Skeletal muscle satellite cell (primary cell): Measurements from ENCODE around the gene PREX1.

Experiments used
- H3K27me3 ChIP-seq: 2 replicates; pipeline ENCODE4 v1.7.0; 2013; ENCODE audit warnings: low read length; ENCODE audit not compliant: control insufficient read depth, insufficient read depth
- H3K36me3 ChIP-seq: 2 replicates; pipeline ENCODE4 v1.7.0; 2013; ENCODE audit warnings: mild to moderate bottlenecking, control low read depth, low read length; ENCODE audit not compliant: insufficient read depth
- H3K4me1 ChIP-seq: 2 replicates; pipeline ENCODE4 v1.7.0; 2013; ENCODE audit warnings: low read length; ENCODE audit not compliant: control insufficient read depth, insufficient read depth
- H3K4me2 ChIP-seq: 2 replicates; pipeline ENCODE4 v1.7.0; 2013; ENCODE audit warnings: mild to moderate bottlenecking, low read length
- H3K4me3 ChIP-seq: 2 replicates; pipeline ENCODE4 v1.7.0; 2013; ENCODE audit warnings: low read length
- H3K9ac ChIP-seq: 2 replicates; pipeline ENCODE4 v1.7.0; 2013; ENCODE audit warnings: mild to moderate bottlenecking, low read depth, low read length, moderate library complexity
- H3K9me3 ChIP-seq: replicated peaks from 2 replicates; pipeline ENCODE4 v1.7.0; 2013; ENCODE audit warnings: mild to moderate bottlenecking, control low read depth, low read length

PREX1 gene

DNA sequence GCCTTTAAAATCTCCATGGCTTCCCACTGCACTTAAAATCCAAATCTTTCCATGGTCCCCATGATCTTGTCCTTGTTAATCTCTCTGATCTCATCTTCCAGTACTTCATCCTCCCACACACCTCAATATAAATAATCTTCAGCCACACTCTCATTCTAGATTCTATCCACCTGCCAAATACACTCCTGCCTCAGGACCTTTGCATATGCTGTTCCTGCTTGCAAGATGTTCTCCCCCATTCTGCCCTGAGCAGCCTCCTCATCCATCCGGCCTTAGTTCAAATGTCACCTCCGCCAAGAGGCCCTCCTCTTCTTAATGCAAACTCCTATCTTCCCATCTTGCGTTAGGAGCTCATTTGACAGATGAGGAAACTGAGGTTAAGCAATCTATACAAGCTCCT lies 77.4 kb downstream of the PREX1 start:
- Histone ChIP-seq H3K36me3 (no peaks in the 10 kb centered on the region), H3K4me2 (no peak overlapping the region), H3K9ac (no peak overlapping the region), H3K9me3 (no peaks in the 10 kb centered on the region), H3K4me3 (no peak overlapping the region), H3K27me3 (no peaks in the 10 kb centered on the region), H3K4me1 (no peaks in the 10 kb centered on the region)

DNA sequence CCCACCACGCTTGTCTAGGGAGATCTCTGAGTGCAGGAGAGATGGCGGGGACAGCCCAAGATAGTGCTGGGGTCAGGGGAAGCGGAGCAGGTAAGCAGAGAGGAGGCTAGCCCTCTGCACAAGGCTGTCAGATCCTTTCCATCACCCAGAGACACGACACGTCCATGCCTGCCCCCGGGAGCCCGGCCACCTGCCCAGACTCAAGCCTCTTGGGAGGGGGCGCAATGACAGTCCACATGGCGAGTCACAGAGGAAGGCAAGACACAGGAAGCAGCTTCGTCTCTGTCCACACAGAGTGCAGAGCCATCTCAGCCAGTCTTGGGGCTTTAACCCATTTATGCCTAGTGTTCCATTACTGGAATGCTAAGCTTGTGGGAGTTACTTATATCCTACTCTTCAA lies 78.4 kb downstream of the PREX1 start:
- Histone ChIP-seq H3K9me3 (no peaks in the 10 kb centered on the region), H3K9ac (no peak overlapping the region), H3K4me2 (no peak overlapping the region), H3K36me3 (no peaks in the 10 kb centered on the region), H3K27me3 (no peaks in the 10 kb centered on the region), H3K4me3 (no peak overlapping the region), H3K4me1 (no peaks in the 10 kb centered on the region)

DNA sequence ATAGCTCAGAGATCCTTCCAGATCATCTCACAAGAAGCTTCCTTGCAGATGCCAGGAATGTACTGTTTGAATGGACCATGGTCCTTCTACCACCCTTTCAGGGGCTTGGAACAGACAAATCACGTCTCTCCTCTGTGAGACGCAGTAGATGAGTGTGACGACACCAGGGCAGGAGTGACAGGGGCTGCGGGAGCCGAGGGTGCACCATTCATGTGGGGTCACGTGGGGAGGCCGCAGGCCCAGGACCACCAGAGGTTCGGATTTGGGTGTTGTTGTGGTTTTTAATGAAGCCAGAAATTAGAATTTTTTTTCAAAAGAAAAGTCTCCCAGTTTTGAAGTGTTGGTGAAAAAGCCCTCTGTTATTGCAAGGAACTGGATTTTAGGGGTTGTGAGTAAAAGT lies 79.2 kb downstream of the PREX1 start:
- H3K27me3 ChIP-seq: no peaks in the 10 kb centered on the region
- no peaks in the 10 kb centered on the region for H3K4me1 ChIP-seq
- H3K36me3 ChIP-seq: no peaks in the 10 kb centered on the region
- no peaks in the 10 kb centered on the region for H3K9me3 ChIP-seq
- H3K4me3 ChIP-seq: no peak overlapping the region
- no peak overlapping the region for H3K4me2 ChIP-seq
- no peak overlapping the region for H3K9ac ChIP-seq

DNA sequence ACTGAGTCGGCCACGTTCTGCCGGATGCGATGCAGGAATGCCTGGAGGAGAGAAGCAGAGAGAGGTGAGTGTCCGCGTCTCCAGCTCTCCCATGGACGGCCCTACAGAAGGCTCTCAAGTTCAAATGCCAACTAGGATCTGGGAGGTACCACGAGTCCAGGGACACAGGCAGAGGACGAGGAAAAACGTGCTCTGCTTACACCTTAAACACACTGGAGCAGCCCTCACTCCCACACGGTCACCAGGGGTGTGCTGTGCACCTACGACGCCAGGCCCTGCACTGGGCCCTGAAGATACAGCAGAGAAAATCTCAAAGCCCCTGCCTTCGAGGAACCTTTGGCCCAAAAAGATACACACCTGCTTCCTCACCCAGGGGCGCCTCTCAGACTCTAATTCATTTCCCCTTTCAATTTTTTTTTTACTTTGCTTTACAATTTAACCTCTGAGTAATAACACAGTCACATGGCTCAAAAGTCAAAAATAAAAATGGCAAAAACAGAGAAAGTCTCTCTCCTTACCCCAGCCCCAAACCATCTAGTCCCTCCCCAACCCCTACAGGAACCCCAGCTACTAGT lies 79.9 kb downstream of the PREX1 start:
- Histone ChIP-seq H3K36me3 (no peaks in the 10 kb centered on the region), H3K4me1 (no peaks in the 10 kb centered on the region), H3K27me3 (no peaks in the 10 kb centered on the region), H3K4me3 (no peak overlapping the region), H3K4me2 (no peak overlapping the region), H3K9me3 (no peaks in the 10 kb centered on the region), H3K9ac (no peak overlapping the region)

GRCh38 chr20:48745330-48745729 lies 82.5 kb downstream of the PREX1 start:
- Histone ChIP-seq H3K4me3 (no peak overlapping the region), H3K4me1 (no peaks in the 10 kb centered on the region), H3K4me2 (no peak overlapping the region), H3K36me3 (no peaks in the 10 kb centered on the region), H3K9ac (no peak overlapping the region), H3K27me3 (no peaks in the 10 kb centered on the region), H3K9me3 (no peaks in the 10 kb centered on the region)

DNA sequence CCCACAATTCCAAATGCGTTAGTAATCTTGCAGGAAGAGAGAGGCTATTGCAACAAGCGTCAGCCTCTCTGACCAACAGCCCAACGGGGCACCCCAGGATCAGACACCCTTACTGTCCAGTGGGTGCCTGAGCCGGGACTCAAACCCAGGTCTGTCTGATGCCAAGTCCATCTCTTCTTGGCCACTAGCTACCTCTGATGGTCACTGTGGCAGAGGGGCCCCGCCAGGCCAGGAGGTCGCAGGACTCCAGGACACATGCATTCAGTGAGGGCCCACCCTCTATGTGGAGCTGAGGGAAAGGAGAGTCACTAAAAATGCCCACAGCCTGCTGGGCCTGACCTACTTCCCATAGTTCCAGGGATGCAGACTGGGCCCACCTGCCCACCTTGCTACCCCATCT lies 83.3 kb downstream of the PREX1 start:
- H3K27me3 ChIP-seq: no peaks in the 10 kb centered on the region
- H3K4me2 ChIP-seq: no peak overlapping the region
- no peaks in the 10 kb centered on the region for H3K9me3 ChIP-seq
- no peak overlapping the region for H3K4me3 ChIP-seq
- H3K4me1 ChIP-seq: no peaks in the 10 kb centered on the region
- H3K36me3 ChIP-seq: no peaks in the 10 kb centered on the region
- H3K9ac ChIP-seq: no peak overlapping the region

DNA sequence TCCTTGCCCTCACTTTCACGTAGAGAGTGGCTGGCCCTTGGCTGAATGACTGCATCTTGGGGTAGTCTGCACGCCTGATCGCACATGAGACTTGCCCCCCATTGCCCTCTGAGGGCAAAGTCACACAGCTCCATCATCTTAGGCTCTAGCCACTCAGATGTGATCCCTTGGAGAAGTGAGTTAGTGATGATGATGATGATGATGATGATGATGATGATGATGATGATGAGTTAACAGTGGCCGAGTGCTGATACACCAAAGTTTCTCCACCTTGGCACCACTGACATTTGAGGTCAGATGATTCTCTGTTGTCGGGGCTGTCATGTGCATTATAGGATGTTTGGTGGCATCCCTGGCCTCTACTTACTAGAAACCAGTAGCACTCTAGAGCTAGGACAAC lies 84.0 kb downstream of the PREX1 start:
- H3K27me3 ChIP-seq: no peaks in the 10 kb centered on the region
- H3K9ac ChIP-seq: no peak overlapping the region
- no peak overlapping the region for H3K4me3 ChIP-seq
- H3K36me3 ChIP-seq: no peaks in the 10 kb centered on the region
- H3K4me1 ChIP-seq: no peaks in the 10 kb centered on the region
- no peaks in the 10 kb centered on the region for H3K9me3 ChIP-seq
- H3K4me2 ChIP-seq: no peak overlapping the region

DNA sequence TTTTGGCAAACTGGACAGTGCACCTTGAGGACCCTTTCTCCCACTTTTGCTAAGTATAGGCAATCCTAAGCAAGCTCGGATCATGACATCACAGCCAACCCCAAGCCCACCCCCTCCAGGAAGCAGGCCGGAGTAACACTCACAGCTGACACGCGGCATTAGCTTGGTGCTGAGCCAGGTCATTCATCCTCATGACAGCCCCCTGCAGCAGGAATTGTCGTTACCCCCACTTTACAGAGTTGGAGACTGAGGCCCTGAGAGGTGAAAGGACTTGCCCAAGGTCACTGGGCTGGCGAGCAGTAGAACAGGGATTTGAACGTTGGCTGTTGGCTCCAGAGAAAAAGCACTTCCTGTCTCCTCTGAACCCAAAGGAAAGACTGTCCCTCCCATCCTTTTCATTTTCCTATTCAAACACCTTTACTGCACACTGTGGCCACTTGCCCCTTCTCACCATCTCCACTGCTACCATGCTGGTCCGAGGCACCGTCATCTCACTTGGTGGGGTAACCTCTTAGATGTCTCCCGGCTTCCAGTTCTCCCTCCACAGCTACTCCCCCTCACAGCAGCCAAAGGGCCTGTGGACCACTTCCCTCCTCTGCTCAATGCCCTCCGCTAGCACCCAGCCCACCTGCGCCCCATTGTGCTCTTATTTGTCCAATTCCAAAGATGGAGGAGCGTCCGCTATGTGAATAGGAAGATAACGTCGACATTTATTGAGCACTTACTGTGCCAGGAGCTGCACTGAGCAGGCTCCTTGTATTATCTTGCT lies 84.7 kb downstream of the PREX1 start:
- Histone ChIP-seq H3K4me2 (no peak overlapping the region), H3K9ac (no peak overlapping the region), H3K36me3 (no peaks in the 10 kb centered on the region), H3K4me3 (no peak overlapping the region), H3K27me3 (no peaks in the 10 kb centered on the region), H3K4me1 (no peaks in the 10 kb centered on the region), H3K9me3 (no peaks in the 10 kb centered on the region)

GRCh38 chr20:48742233-48742632 lies 85.6 kb downstream of the PREX1 start:
- H3K36me3 ChIP-seq: no peaks in the 10 kb centered on the region
- H3K27me3 ChIP-seq: no peaks in the 10 kb centered on the region
- H3K4me3 ChIP-seq: no peak overlapping the region
- no peaks in the 10 kb centered on the region for H3K9me3 ChIP-seq
- no peaks in the 10 kb centered on the region for H3K4me1 ChIP-seq
- no peak overlapping the region for H3K9ac ChIP-seq
- H3K4me2 ChIP-seq: no peak overlapping the region

DNA sequence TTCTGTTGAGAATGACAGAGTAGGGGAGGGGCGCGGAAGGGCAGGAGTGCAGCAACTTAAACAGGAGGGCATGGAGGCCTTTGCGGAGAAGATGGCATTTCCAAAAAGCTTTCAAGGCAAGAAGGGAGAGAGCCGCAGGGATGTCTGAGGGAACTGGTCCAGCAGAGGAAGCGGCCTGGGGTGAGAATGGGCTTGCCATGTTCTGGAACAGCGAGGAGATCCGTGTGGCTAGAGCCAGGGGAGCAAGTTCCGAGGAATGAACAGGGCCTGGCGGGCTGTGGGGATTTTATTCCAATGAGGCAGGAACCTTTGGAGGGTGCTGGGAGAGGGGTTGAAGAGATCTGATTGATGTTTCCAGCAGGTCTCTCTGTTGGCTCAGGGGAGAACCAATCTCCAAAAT lies 86.1 kb downstream of the PREX1 start:
- no peak overlapping the region for H3K4me3 ChIP-seq
- H3K27me3 ChIP-seq: no peaks in the 10 kb centered on the region
- no peaks in the 10 kb centered on the region for H3K4me1 ChIP-seq
- H3K9me3 ChIP-seq: no peaks in the 10 kb centered on the region
- no peak overlapping the region for H3K4me2 ChIP-seq
- H3K36me3 ChIP-seq: no peaks in the 10 kb centered on the region
- H3K9ac ChIP-seq: no peak overlapping the region

- H3K36me3 ChIP-seq: no peaks in the 10 kb centered on the region
These were observed 87.1 kb downstream of the PREX1 start for GRCh38 chr20:48740712-48741111.

GRCh38 chr20:48740292-48740649 lies 87.5 kb downstream of the PREX1 start:
- Histone ChIP-seq H3K4me1 (no peaks in the 10 kb centered on the region), H3K36me3 (no peaks in the 10 kb centered on the region)

More at GRCh38 chr20:48740712-48741111, 87.1 kb downstream of the PREX1 start:
- H3K4me3 ChIP-seq: no peak overlapping the region
- H3K9ac ChIP-seq: no peak overlapping the region
- H3K27me3 ChIP-seq: no peaks in the 10 kb centered on the region
- H3K4me1 ChIP-seq: no peaks in the 10 kb centered on the region
- no peaks in the 10 kb centered on the region for H3K9me3 ChIP-seq
- H3K4me2 ChIP-seq: no peak overlapping the region

More at GRCh38 chr20:48740292-48740649, 87.5 kb downstream of the PREX1 start:
- no peak overlapping the region for H3K4me3 ChIP-seq
- H3K27me3 ChIP-seq: no peaks in the 10 kb centered on the region
- no peak overlapping the region for H3K4me2 ChIP-seq
- H3K9ac ChIP-seq: no peak overlapping the region
- no peaks in the 10 kb centered on the region for H3K9me3 ChIP-seq
